H1 (cell line): ENCODE results near the gene AWAT2. TPM values are rescaled to one million over a fixed set of nuclear protein-coding genes. Genes with fewer than 3 reads are reported as not detected.
A peak's percentile ranks its signal among the peaks of the same experiment; 100 is the strongest.

Experiments used
- CTCF ChIA-PET: fragments of 300-600 bp; sonication (Branson Sonifier 250); formaldehyde crosslinking; loops from one replicate; lab custom pipeline; 2021; ENCODE audit not compliant: partially characterized antibody; lab: Charles Lee
- POLR2A ChIA-PET: fragments of 300-600 bp; sonication (Branson Sonifier 250); formaldehyde crosslinking; loops from one replicate; lab custom pipeline; 2021; ENCODE audit warnings: inconsistent platforms; ENCODE audit not compliant: partially characterized antibody; lab: Charles Lee
- DNase-seq, 2 experiments: peaks; one replicate each; pipeline versions ENCODE4 v3.0.0 to v3.0.0-alpha.2; 2010 to 2022; ENCODE audit warnings: low spot score in 2 of 2, low read depth in 1 of 2, mixed read lengths in 1 of 2
- FAIRE-seq: peaks from 2 replicates; lab custom pipeline; 2011; peaks lifted over from hg19 to GRCh38; lab: Jason Lieb, UNC
- H2AFZ ChIP-seq: 2 replicates; pipeline ENCODE4 v1.8.1; 2012; ENCODE audit warnings: low read length, inconsistent platforms
- H2AK5ac ChIP-seq: 2 replicates; pipeline ENCODE4 v1.6.1; 2013; ENCODE audit warnings: low read depth, low read length
- H2BK120ac ChIP-seq: replicated peaks from 2 replicates; pipeline ENCODE3; 2013; ENCODE audit warnings: low read depth, low read length, inconsistent platforms
- H2BK12ac ChIP-seq: 2 replicates; pipeline ENCODE4 v1.6.1; 2013; ENCODE audit warnings: low read depth, low read length
- H2BK15ac ChIP-seq: 2 replicates; pipeline ENCODE4 v1.6.1; 2013; ENCODE audit warnings: low read length
- H2BK20ac ChIP-seq: 2 replicates; pipeline ENCODE4 v1.6.1; 2013; ENCODE audit warnings: low read length
- H2BK5ac ChIP-seq: 2 replicates; pipeline ENCODE4 v1.6.1; 2013; ENCODE audit warnings: low read depth, low read length
- H3K14ac ChIP-seq: 2 replicates; pipeline ENCODE4 v1.6.1; 2013; ENCODE audit warnings: inconsistent platforms; ENCODE audit not compliant: insufficient read length
- H3K18ac ChIP-seq: 2 replicates; pipeline ENCODE4 v1.6.1; 2013; ENCODE audit warnings: low read length; ENCODE audit errors: extremely low read depth
- H3K23ac ChIP-seq: 2 replicates; pipeline ENCODE4 v1.6.1; 2013; ENCODE audit warnings: inconsistent platforms; ENCODE audit not compliant: insufficient read length
- H3K23me2 ChIP-seq: 2 replicates; pipeline ENCODE4 v1.6.1; 2013; ENCODE audit warnings: low read depth, low read length
- H3K27ac ChIP-seq: 2 replicates; pipeline ENCODE4 v1.6.1; 2011; ENCODE audit warnings: low read depth, low read length, inconsistent platforms
- H3K27me3 ChIP-seq, 4 experiments: replicated peaks in 1 of 4; 1 replicate in 1 of 4; 2 replicates in 3 of 4; pipeline versions ENCODE4 v1.6.1 to v1.8.1; 2011 to 2013; ENCODE audit warnings: low read length in 3 of 4, mild to moderate bottlenecking in 3 of 4, inconsistent platforms in 2 of 4, mixed read lengths in 2 of 4, moderate library complexity in 1 of 4; ENCODE audit not compliant: control insufficient read depth in 3 of 4, insufficient read depth in 3 of 4; ENCODE audit errors: extremely low read depth in 1 of 4
- H3K36me3 ChIP-seq, 4 experiments: 2 replicates each; pipeline versions ENCODE4 v1.6.1 to v1.8.1; 2011 to 2013; ENCODE audit warnings: mild to moderate bottlenecking in 4 of 4, low read length in 3 of 4, moderate library complexity in 2 of 4, control low read depth in 1 of 4, inconsistent platforms in 1 of 4; ENCODE audit not compliant: insufficient read depth in 4 of 4, control insufficient read depth in 2 of 4
- H3K4ac ChIP-seq: replicated peaks from 2 replicates; pipeline ENCODE3; 2013; ENCODE audit warnings: low read length, low read depth, mixed read lengths, inconsistent platforms; ENCODE audit not compliant: insufficient read length
- H3K4me1 ChIP-seq, 4 experiments: replicated peaks in 1 of 4; 1 replicate in 1 of 4; 2 replicates in 3 of 4; pipeline versions ENCODE4 v1.6.1 to v1.8.1; 2011 to 2013; ENCODE audit warnings: low read length in 3 of 4, inconsistent platforms in 2 of 4, mixed read lengths in 1 of 4; ENCODE audit not compliant: insufficient read depth in 4 of 4, control insufficient read depth in 3 of 4
- H3K4me2 ChIP-seq, 2 experiments: 2 replicates each; pipeline versions ENCODE4 v1.6.1 to v1.8.1; 2011 to 2013; ENCODE audit warnings: low read depth in 2 of 2, low read length in 2 of 2, control low read depth in 1 of 2, inconsistent platforms in 1 of 2, mild to moderate bottlenecking in 1 of 2; ENCODE audit not compliant: insufficient read depth in 1 of 2
- H3K4me3 ChIP-seq, 4 experiments: fragments of 200-600, 300-600 bp in 1 of 4; sonication (generic), shearing (Covaris generic), sonication (Bioruptor Twin) in 1 of 4; 2 replicates each; pipeline versions ENCODE4 v1.5.1 to v1.8.1; 2011 to 2016; ENCODE audit warnings: low read length in 4 of 4, low read depth in 3 of 4, control low read depth in 2 of 4, inconsistent platforms in 2 of 4, mild to moderate bottlenecking in 2 of 4, mixed read lengths in 1 of 4, moderate library complexity in 1 of 4; ENCODE audit not compliant: insufficient read depth in 2 of 4; ENCODE audit errors: extremely low read depth in 1 of 4
- H3K56ac ChIP-seq: replicated peaks from 2 replicates; pipeline ENCODE3; 2013; ENCODE audit warnings: low read depth, mild to moderate bottlenecking, mixed read lengths, low read length, inconsistent platforms; ENCODE audit not compliant: insufficient read length
- H3K79me1 ChIP-seq: 2 replicates; pipeline ENCODE4 v1.6.1; 2013; ENCODE audit warnings: low read depth, low read length, control low read depth
- H3K79me2 ChIP-seq, 2 experiments: 2 replicates each; pipeline versions ENCODE4 v1.6.1 to v1.8.1; 2012 to 2013; ENCODE audit warnings: low read length in 2 of 2, mild to moderate bottlenecking in 2 of 2, inconsistent platforms in 1 of 2; ENCODE audit not compliant: insufficient read depth in 2 of 2, control insufficient read depth in 1 of 2
- H3K9ac ChIP-seq, 4 experiments: replicated peaks in 1 of 4; 1 replicate in 1 of 4; 2 replicates in 3 of 4; pipeline versions ENCODE4 v1.6.1 to v1.8.1; 2011 to 2013; ENCODE audit warnings: low read depth in 3 of 4, low read length in 3 of 4, control low read depth in 2 of 4, mild to moderate bottlenecking in 2 of 4, moderate library complexity in 2 of 4, inconsistent platforms in 1 of 4; ENCODE audit errors: extremely low read depth in 1 of 4
- H3K9me3 ChIP-seq, 2 experiments: 2 replicates each; pipeline versions ENCODE4 v1.6.1 to v1.8.1; 2012 to 2013; ENCODE audit warnings: mild to moderate bottlenecking in 2 of 2, moderate library complexity in 2 of 2, control low read depth in 1 of 2, inconsistent platforms in 1 of 2, low read depth in 1 of 2, low read length in 1 of 2, mixed read lengths in 1 of 2; ENCODE audit not compliant: insufficient read depth in 2 of 2
- H4K20me1 ChIP-seq, 2 experiments: replicated peaks in 1 of 2; 2 replicates each; pipeline versions ENCODE3 to v1.8.1; 2011 to 2013; ENCODE audit warnings: inconsistent platforms in 2 of 2, low read length in 2 of 2, mild to moderate bottlenecking in 1 of 2; ENCODE audit not compliant: insufficient read depth in 2 of 2, control insufficient read depth in 1 of 2
- H4K5ac ChIP-seq: 2 replicates; pipeline ENCODE4 v1.6.1; 2013; ENCODE audit warnings: low read length, low read depth, mixed read lengths, inconsistent platforms; ENCODE audit not compliant: insufficient read length
- H4K8ac ChIP-seq: 2 replicates; pipeline ENCODE4 v1.8.0; 2013; ENCODE audit warnings: mild to moderate bottlenecking, moderate library complexity, low read length, inconsistent platforms; ENCODE audit not compliant: insufficient read depth; ENCODE audit errors: extremely low read depth
- H4K91ac ChIP-seq: replicated peaks from 2 replicates; pipeline ENCODE3; 2013; ENCODE audit warnings: low read length, mixed read lengths, inconsistent platforms; ENCODE audit not compliant: insufficient read length
- NANOG ChIP-seq: IDR thresholded peaks from 2 replicates; pipeline ENCODE4 v1.6.1; 2011; ENCODE audit warnings: low read length, low read depth, mild to moderate bottlenecking, inconsistent platforms; ENCODE audit not compliant: insufficient read depth, poor library complexity, severe bottlenecking
- RAD21 ChIP-seq, 2 experiments: IDR thresholded peaks in 1 of 2; conservative IDR thresholded peaks in 1 of 2; 2 replicates each; pipeline ENCODE4 v1.6.1; 2011; ENCODE audit warnings: low read depth in 2 of 2, low read length in 2 of 2, improper control_type of control experiment in 1 of 2, inconsistent platforms in 1 of 2, mild to moderate bottlenecking in 1 of 2, moderate library complexity in 1 of 2
- WGBS, 2 experiments: shearing (Covaris generic) in 1 of 2; methylation state at CpG; one replicate each; pipeline versions ENCODE4 v1.1.6 to v1.1.7; 2013 to 2015; ENCODE audit warnings: low lambda C conversion rate in 2 of 2, mixed read lengths in 2 of 2, inconsistent platforms in 1 of 2, low coverage in 1 of 2, missing lambda C conversion rate in 1 of 2; ENCODE audit not compliant: insufficient replicate concordance in 2 of 2, insufficient coverage in 1 of 2, insufficient read length in 1 of 2; ENCODE audit errors: extremely low coverage in 1 of 2, missing lambda C conversion rate in 1 of 2; 5-methylcytosine and 5-hydroxymethylcytosine counted together
- polyA plus RNA-seq, 7 experiments: library from polyadenylated mRNA; depleted of rRNA in 3 of 7; stranded (reverse) in 5 of 7; unstranded in 2 of 7; fragments of >200 nt in 5 of 7; fragments of 200-250 nt in 2 of 7; gene quantifications; 1 replicate in 5 of 7; 2 replicates in 1 of 7; 4 replicates in 1 of 7; pipeline versions ENCODE4 v1.2.1 to v1.2.3, GENCODE V29; 2011 to 2013; ENCODE audit warnings: missing spikeins in 2 of 7, mixed read lengths in 2 of 7
- total RNA-seq: library from RNA; stranded (reverse); fragmentation: NEBNext Ultra II Directional; extraction: Animal tissue kit (Norgen Biotek cat#: 25700); gene quantifications from 2 replicates; pipeline ENCODE4 v1.2.1, GENCODE V29; 2021
- TF ChIP-seq, protein P1 (sequence below), 3 experiments: IDR thresholded peaks; 1 replicate in 2 of 3; 2 replicates in 1 of 3; pipeline versions ENCODE4 v1.5.1 to v1.6.1; 2011; ENCODE audit warnings: low read length in 3 of 3, mild to moderate bottlenecking in 3 of 3, inconsistent platforms in 2 of 3, low read depth in 1 of 3, moderate library complexity in 1 of 3; ENCODE audit not compliant: insufficient read depth in 1 of 3; ENCODE audit errors: control extremely low read depth in 1 of 3

The AWAT2 gene
- total and polyA plus RNA-seq, 2 of the 8 experiments (the other 6 are each of a cell fraction or from before 2014, with no cell fraction given), result not detected

GRCh38 chrX:70096052-70096451 is 46.3 kb upstream of the AWAT2 start:
- H4K20me1 ChIP-seq, result no peaks in the 10 kb centered on the region
- no peak overlapping the region for H2BK20ac ChIP-seq
- no peak overlapping the region for H2BK12ac ChIP-seq
- FAIRE-seq (peak; percentile 92), DNase-seq (no peak)
- no peak overlapping the region for H3K27ac ChIP-seq
- H3K79me2 ChIP-seq, result no peaks in the 10 kb centered on the region
- H3K14ac ChIP-seq, result no peak overlapping the region
- no peak for TF ChIP-seq NANOG
- TF ChIP-seq, protein P1, sequence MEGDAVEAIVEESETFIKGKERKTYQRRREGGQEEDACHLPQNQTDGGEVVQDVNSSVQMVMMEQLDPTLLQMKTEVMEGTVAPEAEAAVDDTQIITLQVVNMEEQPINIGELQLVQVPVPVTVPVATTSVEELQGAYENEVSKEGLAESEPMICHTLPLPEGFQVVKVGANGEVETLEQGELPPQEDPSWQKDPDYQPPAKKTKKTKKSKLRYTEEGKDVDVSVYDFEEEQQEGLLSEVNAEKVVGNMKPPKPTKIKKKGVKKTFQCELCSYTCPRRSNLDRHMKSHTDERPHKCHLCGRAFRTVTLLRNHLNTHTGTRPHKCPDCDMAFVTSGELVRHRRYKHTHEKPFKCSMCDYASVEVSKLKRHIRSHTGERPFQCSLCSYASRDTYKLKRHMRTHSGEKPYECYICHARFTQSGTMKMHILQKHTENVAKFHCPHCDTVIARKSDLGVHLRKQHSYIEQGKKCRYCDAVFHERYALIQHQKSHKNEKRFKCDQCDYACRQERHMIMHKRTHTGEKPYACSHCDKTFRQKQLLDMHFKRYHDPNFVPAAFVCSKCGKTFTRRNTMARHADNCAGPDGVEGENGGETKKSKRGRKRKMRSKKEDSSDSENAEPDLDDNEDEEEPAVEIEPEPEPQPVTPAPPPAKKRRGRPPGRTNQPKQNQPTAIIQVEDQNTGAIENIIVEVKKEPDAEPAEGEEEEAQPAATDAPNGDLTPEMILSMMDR (IDR thresholded peaks at IDR 0.05; ENCODE audit: control extremely low read depth in 1 of 3, insufficient read depth in 1 of 3, low read depth in 1 of 3, low read length in 3 of 3), result peak; percentile 19 to 45 (median 34); a peak in 3 of 4 replicates
- peak; percentile 57 to 69 for TF ChIP-seq RAD21 (IDR thresholded peaks at IDR 0.05 in 1 of 2, conservative IDR thresholded peaks at IDR 0.05 in 1 of 2; ENCODE audit: low read depth in 2 of 2, low read length in 2 of 2)
- no peak overlapping the region for H2BK120ac ChIP-seq
- H2AFZ ChIP-seq, result no peak overlapping the region
- H3K9ac ChIP-seq, result no peak overlapping the region
- H3K4me2 ChIP-seq, result no peak overlapping the region
- H2AK5ac ChIP-seq, result no peak overlapping the region
- H2BK5ac ChIP-seq, result no peak overlapping the region
- no peaks in the 10 kb centered on the region for H3K36me3 ChIP-seq
- 73% methylated on average over 2 of the region's 2 CpGs; no CpG with 5 or more reads in 1 of the 2 experiments for WGBS, 2 experiments
- H3K56ac ChIP-seq, result no peak overlapping the region
- H3K27me3 ChIP-seq, result no peaks in the 10 kb centered on the region
- no peak overlapping the region for H4K5ac ChIP-seq
- H3K4ac ChIP-seq, result no peak overlapping the region
- H2BK15ac ChIP-seq, result no peak overlapping the region
- no peaks in the 10 kb centered on the region for H3K23me2 ChIP-seq
- CTCF ChIA-PET, result interaction anchor here (0.7 to 4.4 kb wide), 25 partner anchors 9 to 917 kb away, joined by 3 to 62 read pairs (median 5); partner anchors contain the start of gene IGBP1
- no peak overlapping the region for H4K91ac ChIP-seq
- H4K8ac ChIP-seq, result no peak overlapping the region
- no peaks in the 10 kb centered on the region for H3K79me1 ChIP-seq
- H3K4me1 ChIP-seq, result no peaks in the 10 kb centered on the region
- no peaks in the 10 kb centered on the region for H3K9me3 ChIP-seq
- no peak overlapping the region for H3K4me3 ChIP-seq
- H3K23ac ChIP-seq, result no peak overlapping the region
- POLR2A ChIA-PET, result interaction anchor here (1.3 to 1.5 kb wide), 2 partner anchors 558 to 603 kb away, joined by 3 read pairs; no protein-coding TSS in a partner anchor
- no peak overlapping the region for H3K18ac ChIP-seq
